Activated CD8-positive, alpha-beta memory T cell treated with anti-CD3 and anti-CD28 coated beads, Interleukin-2, amount 50 U/mL, for 1 hour (primary cell): ENCODE data around the gene CRACDL.
A peak's percentile ranks its signal among the peaks of the same experiment; 100 is the strongest.
"Not testable (repeated sequence)": the region's sequence is repeated elsewhere in the genome, so short reads cannot be mapped to it uniquely, and the experiment has no call there.

Experiments
- DNase-seq: peaks from one replicate; pipeline ENCODE4 v3.0.0-alpha.2; 2020; ENCODE audit errors: extremely low read depth

The CRACDL gene

GRCh38 chr2:98777076-98777475, 158.9 kb downstream of the CRACDL start:
- DNase-seq, result no peak

GRCh38 chr2:98776136-98776535, 159.9 kb downstream of the CRACDL start:
- DNase-seq, result no peak

GRCh38 chr2:98775146-98775986, 160.7 kb downstream of the CRACDL start:
- DNase-seq, result no peak

GRCh38 chr2:98773907-98774306, 162.1 kb downstream of the CRACDL start:
- DNase-seq, result no peak

- DNase-seq, result no peak
Measured at GRCh38 chr2:98773169-98773568, 162.9 kb downstream of the CRACDL start.

GRCh38 chr2:98772536-98772935, 163.5 kb downstream of the CRACDL start:
- DNase-seq, result no peak

- peak; percentile 60 for DNase-seq
Measured at GRCh38 chr2:98771721-98772524, 164.1 kb downstream of the CRACDL start.

- no peak for DNase-seq
Measured at GRCh38 chr2:98771264-98771663, 164.8 kb downstream of the CRACDL start.

GRCh38 chr2:98769784-98770183, 166.2 kb downstream of the CRACDL start:
- no peak for DNase-seq

- no peak for DNase-seq
Measured at GRCh38 chr2:98769114-98769476, 166.9 kb downstream of the CRACDL start.

GRCh38 chr2:98768384-98769113, 167.5 kb downstream of the CRACDL start:
- no peak for DNase-seq

GRCh38 chr2:98764499-98764898, 171.5 kb downstream of the CRACDL start:
- no peak for DNase-seq

GRCh38 chr2:98763209-98763951, 172.6 kb downstream of the CRACDL start:
- DNase-seq, result no peak

GRCh38 chr2:98761909-98762308, 174.1 kb downstream of the CRACDL start:
- no peak for DNase-seq

- no peak for DNase-seq
Measured at GRCh38 chr2:98761267-98761781, 174.7 kb downstream of the CRACDL start.

GRCh38 chr2:98759827-98760625, 176.0 kb downstream of the CRACDL start:
- no peak for DNase-seq

- DNase-seq, result no peak
Measured at GRCh38 chr2:98759338-98759737, 176.7 kb downstream of the CRACDL start.

GRCh38 chr2:98757904-98758421, 178.1 kb downstream of the CRACDL start:
- no peak for DNase-seq

GRCh38 chr2:98753801-98754200, 182.2 kb downstream of the CRACDL start:
- DNase-seq, result no peak

GRCh38 chr2:98752711-98753110, 183.3 kb downstream of the CRACDL start:
- DNase-seq, result not testable (repeated sequence)
